Stimulated activated CD4-positive, alpha-beta T cell treated with anti-CD3 and anti-CD28 coated beads, Interleukin-1b, Interleukin-23, amount 100 ng/mL, for 4 hours (primary cell): ENCODE data around the gene RC3H2.
"Not testable (repeated sequence)": the region's sequence is repeated elsewhere in the genome, so short reads cannot be mapped to it uniquely, and the experiment has no call there.

ENCODE experiments used
- DNase-seq, 2 donors: peaks; one replicate each; pipeline ENCODE4 v3.0.0-alpha.2; 2020; ENCODE audit warnings: low read depth in 2 of 2

The RC3H2 gene

DNA sequence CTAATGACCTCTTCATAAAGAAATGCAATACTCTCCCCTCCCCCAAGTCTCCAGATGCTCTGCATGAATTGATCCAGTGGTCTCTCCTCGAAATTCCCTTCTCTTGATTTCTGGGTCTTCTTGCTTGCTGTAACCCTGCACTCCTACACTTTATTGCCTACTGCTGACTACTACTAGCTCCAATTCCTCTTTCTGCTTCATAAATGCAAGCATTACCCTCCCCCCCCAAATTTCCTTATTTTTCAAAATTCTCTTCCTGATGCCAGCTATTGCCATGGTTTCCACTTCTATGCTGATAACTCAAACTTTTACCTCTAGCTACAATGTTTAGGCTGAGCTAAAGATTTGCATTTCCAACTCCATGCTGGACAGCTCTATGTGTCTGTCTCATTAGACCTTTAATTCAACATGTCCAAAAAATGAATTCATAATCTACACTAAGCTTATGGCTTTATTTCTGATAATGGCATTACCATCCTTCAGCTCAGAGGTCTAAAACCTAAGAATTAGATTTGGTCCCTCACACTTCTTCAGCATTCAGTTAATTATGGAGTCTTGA lies 24.7 kb upstream of the RC3H2 start:
- no peak for DNase-seq

DNA sequence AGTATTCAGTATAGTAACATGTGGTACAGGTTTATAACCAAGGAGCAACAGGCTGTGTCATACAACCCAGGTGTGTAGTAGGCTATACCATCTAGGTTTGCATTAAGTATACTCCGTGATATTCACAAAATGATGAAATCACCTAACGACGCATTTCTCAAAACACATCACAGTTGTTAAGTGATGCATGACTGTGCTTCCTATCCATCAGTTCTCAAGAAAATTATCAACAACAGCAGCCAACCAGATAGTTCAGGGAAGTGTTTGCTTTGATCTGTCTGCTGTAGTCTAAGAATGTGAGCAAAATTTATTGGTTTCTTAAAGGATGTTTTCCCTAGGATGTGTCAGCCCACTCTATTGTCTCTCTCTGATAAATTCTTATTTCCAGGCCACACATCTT lies 18.8 kb upstream of the RC3H2 start:
- DNase-seq, result no peak

DNA sequence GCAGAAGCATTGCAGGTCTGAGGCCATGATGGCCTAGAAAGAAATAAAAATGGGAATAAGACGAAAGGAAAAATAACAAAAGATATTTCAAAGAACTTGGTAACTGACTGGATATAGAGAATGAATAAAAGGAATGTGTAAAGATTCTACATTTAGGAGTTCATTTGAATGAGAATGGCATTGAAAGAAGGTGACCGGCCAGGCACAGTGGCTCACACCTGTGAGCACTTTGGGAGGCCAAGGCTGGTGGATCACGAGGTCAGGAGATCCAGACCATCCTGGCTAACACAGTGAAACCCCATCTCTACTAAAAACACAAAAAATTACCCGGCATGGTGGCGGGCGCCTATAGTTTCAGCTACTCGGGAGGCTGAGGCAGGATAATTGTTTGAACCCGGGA lies 17.6 kb upstream of the RC3H2 start:
- DNase-seq, result no peak

DNA sequence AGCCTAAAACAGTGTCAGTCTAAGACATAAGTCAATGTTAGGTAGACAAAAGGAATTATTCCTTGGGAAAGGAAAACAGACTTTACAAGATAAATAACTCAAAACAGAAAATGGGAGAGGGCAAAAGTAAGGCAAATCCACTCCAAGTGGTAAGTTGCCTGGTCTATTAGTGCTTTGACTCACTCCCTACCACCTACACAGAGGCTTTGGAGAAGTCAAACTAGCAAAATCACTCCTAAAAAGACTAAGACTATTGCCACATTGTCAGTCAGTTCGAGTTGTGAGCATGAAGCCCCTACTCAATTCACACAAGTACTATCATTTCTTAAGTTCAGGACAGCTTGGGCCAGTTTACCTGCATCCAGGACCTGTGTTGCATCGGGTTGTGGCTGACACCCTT lies 13.2 kb upstream of the RC3H2 start:
- DNase-seq, result no peak

DNA sequence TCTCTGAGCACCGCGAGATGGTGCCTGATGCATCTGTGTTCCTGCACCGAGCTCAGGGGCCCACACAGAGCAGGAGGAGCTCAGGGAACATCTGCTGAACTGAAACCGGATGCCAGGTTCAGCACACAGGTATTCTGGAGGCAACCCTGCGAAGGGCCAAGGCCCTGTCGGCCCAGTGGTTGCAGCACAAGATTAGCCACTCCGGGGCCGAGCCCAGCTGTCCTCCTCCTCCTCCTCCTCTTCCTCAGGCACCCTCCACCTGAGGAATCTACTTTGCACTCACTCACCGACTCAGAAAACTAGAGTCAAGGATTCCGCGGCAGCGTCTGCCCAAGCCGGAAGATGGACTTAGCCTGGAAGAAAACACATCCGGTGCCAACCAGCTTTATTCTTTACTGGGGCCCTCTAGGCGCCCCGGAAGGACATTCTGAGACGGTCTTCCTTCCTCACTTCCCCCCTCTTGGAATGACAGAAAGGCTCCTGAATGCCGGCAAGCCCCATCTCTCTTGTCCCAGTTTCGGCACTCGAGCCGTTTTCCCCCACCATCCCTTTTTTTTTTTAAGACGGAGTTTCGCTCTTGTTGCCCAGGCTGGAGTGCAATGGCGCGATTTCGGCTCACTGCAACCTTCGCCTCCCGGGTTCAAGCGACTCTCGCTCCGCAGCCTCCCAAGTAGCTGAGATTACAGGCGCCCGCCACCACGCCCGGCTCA lies 8.0 kb upstream of the RC3H2 start, which contains the start of gene ZBTB6:
ZBTB6 (minus strand) TSS at position 360 of the 710 bp plus-strand sequence. CDS start 1,251 bp downstream, outside the sequence.
- peak; percentile 42 to 45 for DNase-seq

DNA sequence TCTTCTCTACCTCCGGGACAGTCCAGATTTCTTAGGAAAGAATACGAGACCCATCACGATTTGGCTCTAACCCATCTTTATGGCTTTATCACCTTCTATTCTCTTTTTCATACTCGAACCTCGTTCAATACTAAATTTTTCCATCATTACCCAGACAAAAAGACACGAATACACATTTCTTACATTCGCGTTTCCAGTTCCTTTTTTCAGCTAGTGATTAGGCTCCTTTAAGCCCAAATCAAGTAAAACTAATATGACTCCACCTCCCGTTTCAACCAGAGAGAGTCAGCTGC lies 7.5 kb upstream of the RC3H2 start:
- no peak for DNase-seq

DNA sequence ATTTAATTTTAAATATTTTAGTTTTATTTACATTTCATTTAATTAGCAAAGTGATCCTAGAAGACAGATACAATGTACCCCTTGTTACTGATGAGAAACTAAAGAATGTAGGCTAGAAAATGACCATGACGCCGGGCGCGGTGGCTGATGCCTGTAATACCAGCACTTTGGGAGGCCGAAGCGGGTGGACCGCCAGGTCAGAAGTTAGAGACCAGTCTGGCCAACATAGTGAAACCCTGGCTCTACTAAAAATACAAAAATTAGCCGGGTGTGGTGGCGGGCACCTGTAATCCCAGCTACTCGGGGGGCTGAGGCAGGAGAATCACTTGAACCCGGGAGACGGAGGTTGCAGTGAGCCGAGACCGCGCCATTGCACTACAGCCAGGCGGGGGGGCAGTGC lies 963 bp upstream of the RC3H2 start:
- not testable (repeated sequence) for DNase-seq

DNA sequence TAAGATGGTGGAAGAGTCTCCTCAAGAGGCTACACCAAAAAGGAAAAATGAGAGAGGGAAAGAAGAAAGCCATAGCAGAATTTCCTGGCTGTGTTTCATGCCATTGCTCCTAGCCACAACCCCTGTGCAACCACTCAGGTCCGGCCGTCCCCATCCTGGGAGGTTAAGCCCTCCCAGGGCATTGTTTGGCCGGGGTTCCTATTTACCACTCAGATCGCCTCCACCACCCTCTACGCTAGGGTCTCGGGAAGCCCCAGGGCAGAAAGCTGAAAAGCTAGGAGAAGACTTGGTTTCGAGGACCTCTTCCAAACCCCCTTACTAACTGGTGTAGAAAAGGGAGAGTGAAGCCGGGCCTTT lies 715 bp downstream of the RC3H2 start:
- peak in 1 of 2 donors; percentile 20 for DNase-seq

DNA sequence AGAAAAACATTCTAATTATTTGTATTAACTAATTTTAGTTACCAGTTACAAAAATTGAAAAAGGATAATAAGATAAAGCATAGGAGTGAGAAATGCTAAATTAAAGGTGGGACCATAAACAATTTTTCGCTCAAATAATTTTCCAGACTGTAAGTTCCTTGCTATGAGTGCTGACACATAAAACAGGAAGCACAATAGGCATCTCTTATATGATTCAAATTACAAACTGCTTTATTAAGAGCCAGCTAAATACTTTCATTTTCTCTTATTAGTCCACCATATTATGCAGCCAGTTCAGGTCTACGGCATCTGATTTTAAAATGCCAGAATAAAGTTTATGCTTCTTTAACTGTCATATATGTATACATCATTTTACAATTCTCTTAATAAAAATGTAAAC lies 4.4 kb downstream of the RC3H2 start:
- DNase-seq, result no peak

DNA sequence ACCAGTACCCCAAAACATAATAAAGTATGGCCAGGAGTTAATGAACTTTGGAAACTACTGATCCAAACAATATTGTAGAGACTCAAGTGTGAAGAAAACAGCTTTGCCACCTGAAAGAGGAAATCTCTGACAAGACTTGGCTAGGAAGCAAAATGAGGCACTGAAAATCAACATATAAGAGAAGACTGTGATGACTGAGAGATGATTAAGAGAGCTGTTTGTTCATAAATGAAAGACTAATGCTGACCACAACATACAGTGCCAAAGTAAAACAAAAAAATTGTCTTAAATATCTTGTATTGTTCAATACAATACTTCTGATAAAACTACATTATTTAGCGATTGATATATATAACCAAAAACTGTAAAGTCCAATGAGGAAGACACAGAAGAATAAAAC lies 7.2 kb downstream of the RC3H2 start:
- DNase-seq, result no peak

DNA sequence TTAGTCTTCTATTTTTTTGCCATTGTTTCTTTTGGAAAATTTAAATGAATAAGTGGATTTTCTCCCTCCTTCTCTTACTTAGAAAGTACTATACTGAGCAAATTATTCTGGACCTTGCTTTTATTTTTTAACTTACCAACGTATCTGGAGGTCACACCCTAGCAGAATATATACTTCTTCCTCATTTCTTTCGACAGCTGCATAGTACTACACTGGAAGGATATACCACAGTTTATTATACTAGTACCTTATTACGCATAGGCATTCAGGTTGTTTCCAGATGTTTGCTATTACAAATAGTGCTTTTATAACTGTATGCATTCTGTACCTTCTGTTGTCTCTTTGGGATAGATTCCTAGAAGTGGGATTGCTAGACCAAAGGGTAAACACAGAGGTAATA lies 16.7 kb downstream of the RC3H2 start:
- DNase-seq, result no peak

DNA sequence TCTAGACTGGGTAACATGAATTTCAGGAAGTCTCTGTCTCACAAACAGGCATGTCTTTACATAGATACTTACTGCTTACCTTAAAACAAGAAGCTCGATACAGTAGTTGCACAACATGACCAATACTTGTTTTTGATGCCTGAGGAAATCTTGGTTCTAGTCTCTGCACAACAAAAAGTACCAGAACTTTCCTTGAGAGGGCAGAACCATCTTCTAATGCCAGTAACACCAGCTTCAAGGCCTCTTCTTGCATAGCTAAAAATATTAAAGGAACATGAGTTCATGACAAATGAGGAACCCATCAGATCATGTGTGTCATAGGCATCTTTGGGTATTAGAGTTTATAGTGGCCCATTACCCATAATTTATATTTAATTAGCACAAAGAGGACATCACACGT lies 22.0 kb downstream of the RC3H2 start:
- DNase-seq, result no peak

DNA sequence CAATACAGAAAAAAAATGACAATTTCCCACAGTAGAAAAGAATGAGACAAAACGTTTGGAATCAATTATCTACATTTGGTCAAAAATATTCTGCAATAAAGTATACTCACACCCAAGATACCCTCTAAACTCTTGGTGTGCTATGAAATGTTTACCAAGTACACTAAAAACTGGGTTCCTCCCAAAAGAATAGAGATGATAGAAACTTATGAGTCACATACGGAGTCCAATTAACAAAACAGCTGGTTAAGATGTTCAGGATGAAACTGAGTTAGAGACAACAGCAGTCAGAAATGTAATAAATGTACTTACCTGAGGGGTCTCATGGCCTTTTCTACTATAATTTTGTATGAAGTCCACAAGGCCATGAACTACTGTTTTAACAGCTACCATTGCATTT lies 25.7 kb downstream of the RC3H2 start:
- no peak for DNase-seq

DNA sequence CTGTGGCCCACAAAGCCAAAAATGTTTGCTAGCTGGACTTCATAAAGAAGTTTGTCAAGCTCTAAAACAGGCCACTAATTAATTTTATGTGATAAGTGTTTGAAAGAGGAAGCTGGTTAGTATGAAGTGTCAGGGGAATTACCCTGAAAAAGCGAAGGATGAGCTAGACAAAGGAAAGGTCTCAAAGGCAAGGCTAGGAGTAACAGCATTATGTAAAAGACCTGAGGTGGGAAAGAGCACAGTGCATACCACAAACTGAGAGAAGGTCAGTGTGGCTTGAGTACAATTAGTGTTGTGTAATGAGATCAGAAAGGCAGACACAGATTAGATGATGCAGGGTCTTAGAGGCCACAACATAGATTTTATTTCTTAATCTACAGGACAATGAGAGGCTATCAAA lies 29.6 kb downstream of the RC3H2 start:
- no peak for DNase-seq

DNA sequence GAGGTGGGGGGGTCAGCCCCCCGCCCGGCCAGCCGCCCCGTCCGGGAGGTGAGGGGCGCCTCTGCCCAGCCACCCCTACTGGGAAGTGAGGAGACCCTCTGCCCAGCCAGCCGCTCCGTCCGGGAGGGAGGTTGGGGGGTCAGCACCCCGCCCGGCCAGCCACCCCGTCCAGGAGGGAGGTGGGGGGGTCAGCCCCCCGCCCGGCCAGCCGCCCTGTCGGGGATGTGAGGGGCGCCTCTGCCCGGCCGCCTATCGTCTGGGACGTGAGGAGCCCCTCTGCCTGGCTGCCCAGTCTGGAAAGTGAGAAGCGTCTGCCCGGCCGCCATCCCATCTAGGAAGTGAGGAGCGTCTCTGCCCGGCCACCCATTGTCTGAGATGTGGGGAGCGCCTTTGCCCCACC lies 37.9 kb downstream of the RC3H2 start:
- DNase-seq, result not testable (repeated sequence)

DNA sequence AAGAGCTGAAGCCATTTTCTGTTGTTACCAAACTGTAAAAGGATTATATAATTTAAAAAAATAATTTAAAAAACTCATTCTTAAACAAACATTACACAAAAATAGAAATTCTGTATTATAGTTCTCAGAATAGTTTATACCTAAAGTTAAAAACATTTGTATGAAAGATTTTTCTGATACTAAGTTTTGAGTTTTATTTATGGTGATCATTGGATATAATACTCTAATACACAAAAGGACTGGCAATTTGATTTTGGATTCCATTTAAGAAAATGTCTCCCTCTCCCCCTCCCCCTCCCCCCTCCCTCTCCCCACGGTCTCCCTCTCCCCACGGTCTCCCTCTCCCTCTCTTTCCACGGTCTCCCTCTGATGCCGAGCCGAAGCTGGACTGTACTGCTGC lies 39.1 kb downstream of the RC3H2 start:
- DNase-seq, result no peak

DNA sequence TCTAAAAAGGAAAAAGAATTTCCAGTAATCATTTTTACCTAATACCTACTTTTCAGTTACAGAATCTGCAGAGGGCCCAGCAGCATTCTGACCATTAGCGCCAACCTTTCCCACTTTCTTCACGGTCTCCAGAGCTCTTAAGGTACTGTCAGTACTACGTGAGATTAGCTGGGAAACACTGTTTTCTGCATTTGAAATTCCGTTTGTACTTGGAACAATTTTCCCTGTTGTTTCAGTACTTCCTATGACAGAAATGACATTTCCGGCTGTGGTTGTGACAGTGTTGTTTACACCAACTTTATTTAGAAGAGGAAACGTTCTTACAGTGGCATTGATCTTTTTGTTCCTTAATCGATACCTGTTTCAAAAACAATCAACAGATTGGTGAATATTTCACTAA lies 39.9 kb downstream of the RC3H2 start:
- no peak for DNase-seq

DNA sequence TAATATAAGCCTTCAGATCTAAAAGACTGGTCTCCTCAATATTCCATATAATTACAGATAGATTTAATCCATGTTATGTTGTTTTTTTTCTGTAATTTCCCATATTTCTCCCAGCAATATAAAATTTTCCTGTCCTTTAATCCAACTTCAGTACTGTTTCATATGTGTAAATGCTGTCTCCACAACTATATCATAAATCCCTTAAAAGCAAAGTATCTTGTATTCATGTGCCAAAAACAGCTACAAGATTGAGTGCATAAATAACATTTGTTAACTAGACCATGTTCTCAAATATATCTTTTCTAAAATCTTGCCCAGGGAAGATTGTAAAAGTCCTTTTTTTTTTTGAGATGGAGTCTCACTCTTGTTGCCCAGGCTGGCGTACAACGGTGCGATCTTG lies 41.8 kb downstream of the RC3H2 start:
- DNase-seq, result no peak

DNA sequence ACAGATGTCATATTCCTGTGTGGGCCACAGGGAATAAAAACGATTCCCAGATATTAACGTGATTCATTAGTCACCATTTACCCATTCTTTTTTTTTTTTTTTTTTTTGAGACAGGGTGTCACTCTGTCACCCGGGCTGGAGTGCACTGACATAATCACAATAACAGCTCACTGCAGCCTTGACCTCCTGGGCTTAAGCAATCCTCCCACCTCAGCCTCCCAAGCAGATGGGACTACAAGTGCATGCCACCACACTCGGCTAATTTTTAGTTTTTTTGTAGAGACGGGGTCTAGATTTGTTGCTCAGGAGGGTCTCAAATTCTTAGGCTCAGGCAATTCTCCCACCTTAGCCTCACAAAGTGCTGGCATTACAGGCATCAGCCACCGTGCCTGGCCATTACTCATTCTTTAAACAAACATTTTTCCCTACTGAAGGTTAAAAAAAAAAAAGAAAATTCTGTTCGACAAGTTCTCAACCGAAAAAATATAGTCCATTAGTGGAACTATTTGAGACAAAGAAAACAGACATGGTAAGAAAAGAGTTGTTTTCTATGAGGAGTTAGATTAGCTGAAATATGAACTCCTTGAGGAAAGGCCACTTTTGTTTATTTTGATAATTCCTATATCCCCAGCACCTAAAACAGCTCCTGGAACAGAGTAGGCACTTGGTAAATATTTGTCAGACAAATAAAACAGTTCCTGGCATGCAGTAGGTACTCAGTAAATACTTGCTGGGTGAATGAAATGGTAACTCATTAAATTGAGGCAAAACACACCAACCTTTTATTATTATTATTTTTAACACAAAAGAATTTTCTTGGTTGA lies 44.6 kb downstream of the RC3H2 start:
- no peak for DNase-seq

DNA sequence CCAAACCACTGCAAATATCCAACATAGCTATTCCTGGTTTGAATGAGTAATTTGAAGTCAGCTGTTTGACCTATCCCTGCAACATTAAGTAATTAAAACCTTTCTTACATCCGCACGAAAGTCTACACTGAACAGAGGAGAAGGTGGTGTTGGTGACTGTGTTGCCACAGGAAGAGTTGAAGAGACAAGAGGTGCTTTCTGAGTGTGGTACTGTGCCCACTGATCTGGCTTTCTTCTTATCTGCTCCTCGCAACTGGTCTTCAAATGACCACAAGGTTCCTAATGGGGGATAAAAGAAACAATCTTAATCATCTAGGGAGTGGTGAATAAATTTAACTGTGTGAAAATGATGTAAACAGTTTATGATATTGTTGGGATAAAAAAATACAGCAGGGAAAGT lies 47.3 kb downstream of the RC3H2 start:
- DNase-seq, result no peak

DNA sequence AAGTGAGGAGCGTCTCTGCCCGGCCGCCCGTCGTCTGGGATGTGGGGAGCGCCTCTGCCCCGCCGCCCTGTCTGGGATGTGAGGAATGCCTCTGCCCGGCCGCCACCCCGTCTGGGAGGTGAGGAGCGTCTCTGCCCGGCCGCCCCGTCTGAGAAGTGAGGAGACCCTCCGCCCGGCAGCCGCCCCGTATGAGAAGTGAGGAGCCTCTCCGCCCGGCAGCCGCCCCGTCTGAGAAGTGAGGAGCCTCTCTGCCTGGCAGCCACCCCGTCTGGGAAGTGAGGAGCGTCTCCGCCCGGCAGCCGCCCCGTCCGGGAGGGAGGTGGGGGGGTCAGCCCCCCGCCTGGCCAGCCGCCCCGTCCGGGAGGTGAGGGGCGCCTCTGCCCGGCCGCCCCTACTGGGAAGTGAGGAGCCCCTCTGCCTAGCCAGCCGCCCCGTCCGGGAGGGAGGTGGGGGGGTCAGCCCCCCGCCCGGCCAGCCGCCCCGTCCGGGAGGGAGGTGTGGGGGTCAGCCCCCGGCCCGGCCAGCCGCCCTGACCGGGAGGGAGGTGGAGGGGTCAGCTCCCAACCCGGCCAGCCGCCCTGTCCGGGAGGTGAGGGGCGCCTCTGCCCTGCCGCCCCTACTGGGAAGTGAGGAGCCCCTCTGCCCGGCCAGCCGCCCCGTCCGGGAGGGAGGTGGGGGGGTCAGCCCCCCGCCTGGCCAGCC lies 52.9 kb downstream of the RC3H2 start:
- DNase-seq, result not testable (repeated sequence)

DNA sequence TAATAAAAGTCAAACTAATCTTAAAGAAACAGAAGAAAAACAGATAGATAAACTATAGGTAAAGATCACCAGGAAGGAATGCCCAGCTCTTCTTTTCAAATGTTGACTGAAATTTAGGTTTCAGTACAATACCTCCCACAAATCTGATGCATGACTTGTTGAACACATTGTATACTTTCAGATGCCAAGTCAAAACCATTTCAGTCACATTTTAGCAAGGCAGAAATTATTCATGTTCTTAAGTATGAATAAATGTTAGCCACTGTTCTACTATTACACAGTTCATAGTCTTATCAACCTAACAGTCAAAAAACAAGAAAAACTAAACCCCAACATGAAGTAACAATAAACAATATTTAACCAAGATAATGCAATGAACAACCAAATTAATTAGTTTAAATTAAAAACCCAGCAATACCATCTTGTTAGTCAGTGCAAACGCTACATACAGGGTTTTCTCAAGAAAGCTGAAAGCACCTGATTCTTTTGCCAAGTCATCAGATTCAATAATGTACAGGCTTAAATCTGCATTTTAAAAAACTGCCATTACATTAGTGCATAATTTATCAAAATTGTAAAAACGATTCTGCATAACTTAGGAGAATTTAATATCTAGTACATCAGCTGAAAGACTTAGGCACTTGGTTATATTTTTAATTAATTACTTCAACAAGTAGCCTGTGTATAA lies 56.8 kb downstream of the RC3H2 start:
- DNase-seq, result no peak
